ENCODE data around the gene RGS13.

Gene RGS13

GRCh38 chr1:192602757-192603156, 33.2 kb upstream of the RGS13 start:
- Histone ChIP-seq H3K27me3 (ENCODE audit: low read depth, low read length) (no peaks in the 10 kb centered on the region), H3K4me3 (ENCODE audit: low read depth in 1 of 2, low read length in 2 of 2) (no peak overlapping the region), H3K27ac (ENCODE audit: low read length) (no peak overlapping the region), H3K36me3 (ENCODE audit: control insufficient read depth in 1 of 2, insufficient read depth in 2 of 2, low read length in 2 of 2) (no peaks in the 10 kb centered on the region), H3K9me3 (ENCODE audit: control insufficient read depth in 1 of 2, low read length in 2 of 2) (no peaks in the 10 kb centered on the region), H3K4me1 (ENCODE audit: control insufficient read depth in 1 of 2, insufficient read depth in 2 of 2, low read length in 2 of 2) (peaks cover 0 to 8% of the 10 kb centered on the region in 2 donors)

- no peaks in the 10 kb centered on the region for H3K36me3 ChIP-seq (ENCODE audit: control insufficient read depth in 1 of 2, insufficient read depth in 2 of 2, low read length in 2 of 2)
- H3K27me3 ChIP-seq (ENCODE audit: low read depth, low read length) = no peaks in the 10 kb centered on the region
- peaks cover 0 to 8% of the 10 kb centered on the region in 2 donors for H3K4me1 ChIP-seq (ENCODE audit: control insufficient read depth in 1 of 2, insufficient read depth in 2 of 2, low read length in 2 of 2)
- H3K9me3 ChIP-seq (ENCODE audit: control insufficient read depth in 1 of 2, low read length in 2 of 2) = no peaks in the 10 kb centered on the region
- no peak overlapping the region for H3K27ac ChIP-seq (ENCODE audit: low read length)
- no peak overlapping the region for H3K4me3 ChIP-seq (ENCODE audit: low read depth in 1 of 2, low read length in 2 of 2)
Measured at GRCh38 chr1:192603218-192603787, 32.6 kb upstream of the RGS13 start.

- no peak overlapping the region for H3K27ac ChIP-seq (ENCODE audit: low read length)
Measured at GRCh38 chr1:192604979-192605620, 30.8 kb upstream of the RGS13 start.

GRCh38 chr1:192608671-192609070, 27.3 kb upstream of the RGS13 start:
- Histone ChIP-seq H3K27ac (ENCODE audit: low read length) (no peak overlapping the region), H3K36me3 (ENCODE audit: control insufficient read depth in 1 of 2, insufficient read depth in 2 of 2, low read length in 2 of 2) (no peaks in the 10 kb centered on the region), H3K9me3 (ENCODE audit: control insufficient read depth in 1 of 2, low read length in 2 of 2) (no peaks in the 10 kb centered on the region), H3K4me1 (ENCODE audit: control insufficient read depth in 1 of 2, insufficient read depth in 2 of 2, low read length in 2 of 2) (peaks cover 0 to 3% of the 10 kb centered on the region in 2 donors), H3K4me3 (ENCODE audit: low read depth in 1 of 2, low read length in 2 of 2) (no peak overlapping the region), H3K27me3 (ENCODE audit: low read depth, low read length) (no peaks in the 10 kb centered on the region)

More at GRCh38 chr1:192604979-192605620, 30.8 kb upstream of the RGS13 start:
- H3K9me3 ChIP-seq (ENCODE audit: control insufficient read depth in 1 of 2, low read length in 2 of 2) = no peaks in the 10 kb centered on the region
- H3K36me3 ChIP-seq (ENCODE audit: control insufficient read depth in 1 of 2, insufficient read depth in 2 of 2, low read length in 2 of 2) = no peaks in the 10 kb centered on the region
- H3K27me3 ChIP-seq (ENCODE audit: low read depth, low read length) = no peaks in the 10 kb centered on the region
- H3K4me1 ChIP-seq (ENCODE audit: control insufficient read depth in 1 of 2, insufficient read depth in 2 of 2, low read length in 2 of 2) = peaks cover 0 to 8% of the 10 kb centered on the region in 2 donors
- H3K4me3 ChIP-seq (ENCODE audit: low read depth in 1 of 2, low read length in 2 of 2) = no peak overlapping the region

GRCh38 chr1:192609110-192610079, 26.6 kb upstream of the RGS13 start:
- Histone ChIP-seq H3K9me3 (ENCODE audit: control insufficient read depth in 1 of 2, low read length in 2 of 2) (no peaks in the 10 kb centered on the region), H3K4me3 (ENCODE audit: low read depth in 1 of 2, low read length in 2 of 2) (no peak overlapping the region), H3K4me1 (ENCODE audit: control insufficient read depth in 1 of 2, insufficient read depth in 2 of 2, low read length in 2 of 2) (peaks cover 0 to 3% of the 10 kb centered on the region in 2 donors), H3K27me3 (ENCODE audit: low read depth, low read length) (no peaks in the 10 kb centered on the region), H3K36me3 (ENCODE audit: control insufficient read depth in 1 of 2, insufficient read depth in 2 of 2, low read length in 2 of 2) (no peaks in the 10 kb centered on the region), H3K27ac (ENCODE audit: low read length) (no peak overlapping the region)

GRCh38 chr1:192610112-192610889, 25.6 kb upstream of the RGS13 start:
- no peak overlapping the region for H3K4me3 ChIP-seq (ENCODE audit: low read depth in 1 of 2, low read length in 2 of 2)

GRCh38 chr1:192615055-192615454, 20.9 kb upstream of the RGS13 start:
- H3K27me3 ChIP-seq (ENCODE audit: low read depth, low read length) = no peaks in the 10 kb centered on the region
- no peak overlapping the region for H3K27ac ChIP-seq (ENCODE audit: low read length)
- H3K4me3 ChIP-seq (ENCODE audit: low read depth in 1 of 2, low read length in 2 of 2) = no peak overlapping the region
- no peaks in the 10 kb centered on the region for H3K36me3 ChIP-seq (ENCODE audit: control insufficient read depth in 1 of 2, insufficient read depth in 2 of 2, low read length in 2 of 2)
- no peaks in the 10 kb centered on the region for H3K4me1 ChIP-seq (ENCODE audit: control insufficient read depth in 1 of 2, insufficient read depth in 2 of 2, low read length in 2 of 2)
- H3K9me3 ChIP-seq (ENCODE audit: control insufficient read depth in 1 of 2, low read length in 2 of 2) = no peaks in the 10 kb centered on the region

More at GRCh38 chr1:192610112-192610889, 25.6 kb upstream of the RGS13 start:
- Histone ChIP-seq H3K27ac (ENCODE audit: low read length) (no peak overlapping the region), H3K4me1 (ENCODE audit: control insufficient read depth in 1 of 2, insufficient read depth in 2 of 2, low read length in 2 of 2) (no peaks in the 10 kb centered on the region), H3K9me3 (ENCODE audit: control insufficient read depth in 1 of 2, low read length in 2 of 2) (no peaks in the 10 kb centered on the region), H3K36me3 (ENCODE audit: control insufficient read depth in 1 of 2, insufficient read depth in 2 of 2, low read length in 2 of 2) (no peaks in the 10 kb centered on the region), H3K27me3 (ENCODE audit: low read depth, low read length) (no peaks in the 10 kb centered on the region)

GRCh38 chr1:192620071-192620635, 15.8 kb upstream of the RGS13 start:
- Histone ChIP-seq H3K4me3 (ENCODE audit: low read depth in 1 of 2, low read length in 2 of 2) (no peak overlapping the region), H3K27ac (ENCODE audit: low read length) (no peak overlapping the region), H3K9me3 (ENCODE audit: control insufficient read depth in 1 of 2, low read length in 2 of 2) (no peaks in the 10 kb centered on the region), H3K4me1 (ENCODE audit: control insufficient read depth in 1 of 2, insufficient read depth in 2 of 2, low read length in 2 of 2) (no peaks in the 10 kb centered on the region), H3K27me3 (ENCODE audit: low read depth, low read length) (no peaks in the 10 kb centered on the region), H3K36me3 (ENCODE audit: control insufficient read depth in 1 of 2, insufficient read depth in 2 of 2, low read length in 2 of 2) (no peaks in the 10 kb centered on the region)

- Histone ChIP-seq H3K27me3 (ENCODE audit: low read depth, low read length) (no peaks in the 10 kb centered on the region), H3K4me3 (ENCODE audit: low read depth in 1 of 2, low read length in 2 of 2) (no peak overlapping the region), H3K4me1 (ENCODE audit: control insufficient read depth in 1 of 2, insufficient read depth in 2 of 2, low read length in 2 of 2) (no peaks in the 10 kb centered on the region), H3K36me3 (ENCODE audit: control insufficient read depth in 1 of 2, insufficient read depth in 2 of 2, low read length in 2 of 2) (no peaks in the 10 kb centered on the region), H3K27ac (ENCODE audit: low read length) (no peak overlapping the region), H3K9me3 (ENCODE audit: control insufficient read depth in 1 of 2, low read length in 2 of 2) (no peaks in the 10 kb centered on the region)
Measured at GRCh38 chr1:192626366-192627179, 9.4 kb upstream of the RGS13 start.

GRCh38 chr1:192627901-192628300, 8.0 kb upstream of the RGS13 start:
- H3K36me3 ChIP-seq (ENCODE audit: control insufficient read depth in 1 of 2, insufficient read depth in 2 of 2, low read length in 2 of 2) = no peaks in the 10 kb centered on the region
- H3K4me3 ChIP-seq (ENCODE audit: low read depth in 1 of 2, low read length in 2 of 2) = no peak overlapping the region
- H3K27ac ChIP-seq (ENCODE audit: low read length) = no peak overlapping the region
- no peaks in the 10 kb centered on the region for H3K27me3 ChIP-seq (ENCODE audit: low read depth, low read length)
- no peaks in the 10 kb centered on the region for H3K4me1 ChIP-seq (ENCODE audit: control insufficient read depth in 1 of 2, insufficient read depth in 2 of 2, low read length in 2 of 2)
- H3K9me3 ChIP-seq (ENCODE audit: control insufficient read depth in 1 of 2, low read length in 2 of 2) = no peaks in the 10 kb centered on the region

Data from muscle layer of duodenum (tissue), 2 donors.